ENCODE data around the gene IL23R.

IL23R gene, protein sequence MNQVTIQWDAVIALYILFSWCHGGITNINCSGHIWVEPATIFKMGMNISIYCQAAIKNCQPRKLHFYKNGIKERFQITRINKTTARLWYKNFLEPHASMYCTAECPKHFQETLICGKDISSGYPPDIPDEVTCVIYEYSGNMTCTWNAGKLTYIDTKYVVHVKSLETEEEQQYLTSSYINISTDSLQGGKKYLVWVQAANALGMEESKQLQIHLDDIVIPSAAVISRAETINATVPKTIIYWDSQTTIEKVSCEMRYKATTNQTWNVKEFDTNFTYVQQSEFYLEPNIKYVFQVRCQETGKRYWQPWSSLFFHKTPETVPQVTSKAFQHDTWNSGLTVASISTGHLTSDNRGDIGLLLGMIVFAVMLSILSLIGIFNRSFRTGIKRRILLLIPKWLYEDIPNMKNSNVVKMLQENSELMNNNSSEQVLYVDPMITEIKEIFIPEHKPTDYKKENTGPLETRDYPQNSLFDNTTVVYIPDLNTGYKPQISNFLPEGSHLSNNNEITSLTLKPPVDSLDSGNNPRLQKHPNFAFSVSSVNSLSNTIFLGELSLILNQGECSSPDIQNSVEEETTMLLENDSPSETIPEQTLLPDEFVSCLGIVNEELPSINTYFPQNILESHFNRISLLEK

DNA sequence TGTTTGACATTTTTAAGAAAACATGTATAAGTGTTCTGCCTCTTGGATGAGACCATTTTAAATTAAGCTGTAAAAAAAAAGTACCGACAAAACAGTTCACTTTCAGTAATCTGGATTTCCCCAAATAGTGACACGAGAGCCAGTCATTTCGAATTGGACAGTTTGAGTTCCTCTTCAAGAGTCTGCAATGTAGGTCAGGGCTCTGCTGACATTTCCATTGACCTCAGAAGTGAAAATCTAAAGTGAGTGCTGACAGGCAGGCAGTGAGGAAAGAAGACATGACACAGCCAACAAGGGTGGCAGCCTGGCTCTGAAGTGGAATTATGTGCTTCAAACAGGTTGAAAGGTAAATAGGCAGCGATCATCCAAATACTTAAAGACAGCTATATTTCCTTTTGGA is at the start of gene IL23R:
Gene IL23R, plus strand, starts transcription at position 259 of the 400 bp plus-strand sequence. CDS start 1,667 bp downstream, outside the sequence.
- peak within 1 kb of the TSS; percentile 59 for H3K4me3 Mint-ChIP-seq
- peaks cover 71% of the 10 kb centered on the region for H3K4me1 Mint-ChIP-seq (ENCODE audit: low read depth)
- no peaks in the 10 kb centered on the region for H3K27me3 Mint-ChIP-seq
- H3K36me3 Mint-ChIP-seq (ENCODE audit: low read depth), result peaks cover 15% of the 10 kb centered on the region
- H3K9me3 Mint-ChIP-seq, result peaks cover 7% of the 10 kb centered on the region
- DNase-seq, result no peak
- peak within 1 kb of the TSS; percentile 89 for H3K27ac Mint-ChIP-seq

DNA sequence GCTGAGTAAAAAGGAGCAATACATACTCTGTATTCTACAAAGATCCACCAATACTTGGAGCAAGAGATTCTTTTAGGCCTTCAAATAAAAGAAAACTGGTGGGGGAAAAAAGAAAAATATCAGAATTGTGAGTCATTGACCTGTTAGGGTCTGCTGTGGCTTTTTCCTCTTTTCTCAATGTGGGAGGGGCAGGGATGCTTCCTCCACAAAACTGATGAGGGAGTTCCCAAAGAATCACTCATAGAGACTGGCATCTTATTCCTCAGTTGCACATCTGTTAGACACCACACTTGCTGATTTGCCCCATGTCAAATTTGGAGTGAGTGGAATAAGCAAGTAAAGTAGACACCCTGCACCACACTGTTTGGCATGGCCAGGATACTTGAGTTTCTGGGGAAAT is 48.1 kb upstream of the IL23R start:
- no peaks in the 10 kb centered on the region for H3K36me3 Mint-ChIP-seq (ENCODE audit: low read depth)
- peaks cover 6% of the 10 kb centered on the region for H3K4me1 Mint-ChIP-seq (ENCODE audit: low read depth)
- DNase-seq, result no peak
- no peak overlapping the region for H3K4me3 Mint-ChIP-seq
- no peaks in the 10 kb centered on the region for H3K27me3 Mint-ChIP-seq
- H3K27ac Mint-ChIP-seq, result no peak overlapping the region
- peaks cover 6% of the 10 kb centered on the region for H3K9me3 Mint-ChIP-seq

DNA sequence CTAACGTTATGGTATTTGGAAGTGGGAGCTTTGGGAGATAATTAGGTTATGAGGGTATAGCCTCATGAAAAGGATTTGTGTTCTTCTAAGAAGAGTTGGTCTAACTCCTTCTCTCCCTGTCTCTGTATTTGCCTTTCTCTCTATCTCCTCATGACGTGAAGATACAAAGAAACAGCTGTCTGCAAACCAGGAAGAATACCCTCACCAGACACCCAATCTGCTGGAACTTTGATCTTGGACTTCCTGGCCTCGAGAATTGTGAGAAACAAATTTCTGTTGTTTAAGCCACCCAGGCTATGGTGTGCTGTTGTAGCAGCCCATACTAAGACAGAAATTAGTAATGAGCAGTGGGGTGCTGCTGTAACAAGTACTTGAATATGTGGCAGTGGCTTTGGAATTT is 47.6 kb upstream of the IL23R start:
- Mint-ChIP-seq H3K36me3 (ENCODE audit: low read depth) (no peaks in the 10 kb centered on the region), H3K4me3 (no peak overlapping the region), H3K27me3 (no peaks in the 10 kb centered on the region), H3K9me3 (peaks cover 6% of the 10 kb centered on the region), H3K4me1 (ENCODE audit: low read depth) (peaks cover 6% of the 10 kb centered on the region), H3K27ac (no peak overlapping the region)
- DNase-seq, result no peak

- Mint-ChIP-seq H3K27ac (no peak overlapping the region), H3K27me3 (no peaks in the 10 kb centered on the region), H3K4me1 (ENCODE audit: low read depth) (peaks cover 11% of the 10 kb centered on the region), H3K9me3 (no peaks in the 10 kb centered on the region), H3K36me3 (ENCODE audit: low read depth) (no peaks in the 10 kb centered on the region), H3K4me3 (no peak overlapping the region)
- DNase-seq, result no peak
Measured at GRCh38 chr1:67120855-67121619, 45.2 kb upstream of the IL23R start.

- no peak for DNase-seq
- H3K4me1 Mint-ChIP-seq (ENCODE audit: low read depth), result peaks cover 9% of the 10 kb centered on the region
- no peaks in the 10 kb centered on the region for H3K36me3 Mint-ChIP-seq (ENCODE audit: low read depth)
- H3K4me3 Mint-ChIP-seq, result no peak overlapping the region
- no peak overlapping the region for H3K27ac Mint-ChIP-seq
- H3K27me3 Mint-ChIP-seq, result no peaks in the 10 kb centered on the region
- H3K9me3 Mint-ChIP-seq, result no peaks in the 10 kb centered on the region
Measured at GRCh38 chr1:67124455-67124854, 41.8 kb upstream of the IL23R start.

DNA sequence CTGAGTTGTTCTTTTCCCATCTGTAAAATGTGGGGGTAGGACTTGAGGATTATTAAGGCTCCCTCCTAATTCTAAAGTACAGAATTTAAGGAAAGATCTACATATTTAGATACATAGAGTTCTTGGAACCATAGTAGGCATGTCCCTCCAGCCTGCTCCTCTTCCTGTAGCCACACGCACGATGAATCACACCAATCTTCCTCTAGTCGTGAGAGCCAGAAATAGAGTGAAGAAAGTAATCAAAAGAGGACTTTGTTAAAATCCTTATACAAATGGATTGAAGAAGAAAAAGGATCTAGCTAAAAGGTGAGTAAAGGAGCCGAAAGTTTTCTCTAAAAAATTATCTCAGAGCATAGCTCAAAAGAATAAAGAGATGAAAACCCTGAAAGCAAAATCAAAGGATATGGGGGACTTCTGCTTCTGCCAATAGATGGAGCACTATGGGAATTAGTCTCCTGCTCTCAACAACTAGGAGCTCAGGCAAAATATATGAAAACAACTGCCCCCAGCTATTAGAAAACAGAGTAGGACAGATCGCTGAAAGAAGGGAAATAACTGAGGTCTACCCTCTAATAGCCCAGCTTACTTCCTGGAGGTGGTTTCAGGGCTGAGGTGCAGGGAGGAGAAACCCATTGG is 40.0 kb upstream of the IL23R start:
- H3K27ac Mint-ChIP-seq, result no peak overlapping the region
- H3K27me3 Mint-ChIP-seq, result no peaks in the 10 kb centered on the region
- no peak overlapping the region for H3K4me3 Mint-ChIP-seq
- H3K9me3 Mint-ChIP-seq, result no peaks in the 10 kb centered on the region
- no peak for DNase-seq
- no peaks in the 10 kb centered on the region for H3K36me3 Mint-ChIP-seq (ENCODE audit: low read depth)
- peaks cover 9% of the 10 kb centered on the region for H3K4me1 Mint-ChIP-seq (ENCODE audit: low read depth)

GRCh38 chr1:67126974-67127373 is 39.3 kb upstream of the IL23R start:
- H3K36me3 Mint-ChIP-seq (ENCODE audit: low read depth), result no peaks in the 10 kb centered on the region
- no peaks in the 10 kb centered on the region for H3K27me3 Mint-ChIP-seq
- H3K9me3 Mint-ChIP-seq, result no peaks in the 10 kb centered on the region
- H3K27ac Mint-ChIP-seq, result no peak overlapping the region
- H3K4me1 Mint-ChIP-seq (ENCODE audit: low read depth), result peaks cover 9% of the 10 kb centered on the region
- no peak for DNase-seq
- H3K4me3 Mint-ChIP-seq, result no peak overlapping the region

DNA sequence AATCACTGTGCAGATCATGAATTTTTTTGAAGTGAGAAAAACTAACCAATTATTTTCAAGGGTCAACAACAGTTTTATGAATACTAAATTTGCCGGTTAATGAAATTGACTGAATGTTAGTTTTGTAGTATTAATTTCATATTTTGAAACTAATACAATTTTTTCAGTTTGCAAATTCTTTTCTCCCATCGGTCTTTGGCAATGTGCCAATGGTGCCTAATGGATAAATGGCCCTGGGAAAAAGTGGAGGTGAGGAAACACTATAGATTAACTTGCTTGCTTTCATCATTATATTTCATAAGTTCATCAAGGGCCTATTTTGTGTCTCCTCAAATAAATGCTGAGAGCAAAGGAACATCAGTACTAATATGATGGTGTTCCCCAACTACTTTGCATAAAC is 35.6 kb upstream of the IL23R start:
- H3K36me3 Mint-ChIP-seq (ENCODE audit: low read depth), result no peaks in the 10 kb centered on the region
- no peak overlapping the region for H3K4me3 Mint-ChIP-seq
- H3K4me1 Mint-ChIP-seq (ENCODE audit: low read depth), result peaks cover 21% of the 10 kb centered on the region
- no peak for DNase-seq
- no peaks in the 10 kb centered on the region for H3K9me3 Mint-ChIP-seq
- peaks cover 7% of the 10 kb centered on the region for H3K27me3 Mint-ChIP-seq
- no peak overlapping the region for H3K27ac Mint-ChIP-seq

DNA sequence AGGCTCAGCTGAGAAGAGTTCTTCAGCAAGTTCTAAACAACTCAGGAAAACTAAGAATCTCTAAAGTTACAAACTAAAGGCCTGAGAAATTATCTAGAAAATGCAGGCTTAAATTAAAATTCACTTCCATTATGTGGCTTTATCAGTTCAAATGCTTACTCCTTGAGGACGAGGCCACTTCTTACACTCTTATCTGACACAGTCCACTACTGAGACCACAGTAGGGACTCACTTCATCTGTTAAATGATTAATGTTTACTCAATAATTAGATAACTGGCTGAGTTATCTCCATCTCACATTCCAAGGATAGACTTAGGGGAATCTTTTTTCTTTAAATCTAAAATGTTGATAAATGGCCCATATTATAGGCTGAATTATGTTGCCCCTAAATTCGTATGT is 33.1 kb upstream of the IL23R start:
- Mint-ChIP-seq H3K4me3 (no peak overlapping the region), H3K4me1 (ENCODE audit: low read depth) (peaks cover 13% of the 10 kb centered on the region), H3K9me3 (no peaks in the 10 kb centered on the region), H3K27ac (no peak overlapping the region), H3K36me3 (ENCODE audit: low read depth) (no peaks in the 10 kb centered on the region), H3K27me3 (peaks cover 7% of the 10 kb centered on the region)
- DNase-seq, result no peak

DNA sequence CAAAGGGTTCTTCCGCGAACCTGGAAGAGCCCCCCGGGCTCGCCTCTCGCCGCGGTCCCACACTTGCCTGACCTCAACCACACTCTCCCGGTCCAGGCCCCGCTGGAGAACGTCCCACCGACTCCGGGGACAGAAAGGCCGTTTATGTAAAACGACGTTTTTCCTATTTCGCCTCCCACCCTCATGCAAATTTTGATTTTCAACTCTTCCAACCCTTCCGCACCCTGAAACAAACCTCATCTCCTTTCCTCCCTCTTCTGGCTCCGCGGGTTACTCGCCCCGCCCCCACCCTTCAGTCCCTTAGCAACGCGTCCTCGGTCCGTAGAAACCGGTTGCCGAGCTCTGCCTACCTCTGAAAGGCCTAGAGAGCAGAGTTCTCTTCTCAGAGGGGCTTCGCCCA is 31.6 kb upstream of the IL23R start, which contains the start of gene C1orf141:
Gene C1orf141, minus strand, starts transcription at position 276 of the 400 bp plus-strand sequence. CDS start 7,730 bp downstream, outside the sequence.
- Mint-ChIP-seq H3K36me3 (ENCODE audit: low read depth) (no peaks in the 10 kb centered on the region), H3K9me3 (no peaks in the 10 kb centered on the region), H3K27ac (no peak within 1 kb of the TSS), H3K4me3 (peak within 1 kb of the TSS; percentile 69), H3K4me1 (ENCODE audit: low read depth) (peaks cover 13% of the 10 kb centered on the region), H3K27me3 (peaks cover 7% of the 10 kb centered on the region)
- DNase-seq, result no peak

DNA sequence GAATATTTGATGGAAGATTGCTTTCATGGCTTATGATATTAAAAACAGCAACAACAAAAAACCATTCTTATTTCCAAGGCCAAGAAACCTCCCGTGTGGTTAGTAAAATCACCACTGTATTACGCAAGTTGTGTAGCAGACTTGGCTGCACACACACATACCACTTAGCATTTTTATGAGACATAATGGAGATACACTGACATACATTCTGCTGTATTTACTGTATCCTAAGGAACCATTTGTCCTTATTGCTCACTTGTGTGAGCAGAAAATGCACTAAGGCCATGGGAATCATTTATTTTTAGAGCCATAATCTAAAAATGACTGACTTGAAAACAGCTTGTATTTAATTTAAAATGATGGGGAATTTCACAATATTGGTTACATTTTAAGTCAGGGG is 30.9 kb upstream of the IL23R start:
- H3K36me3 Mint-ChIP-seq (ENCODE audit: low read depth), result no peaks in the 10 kb centered on the region
- no peak overlapping the region for H3K27ac Mint-ChIP-seq
- no peak overlapping the region for H3K4me3 Mint-ChIP-seq
- peaks cover 13% of the 10 kb centered on the region for H3K4me1 Mint-ChIP-seq (ENCODE audit: low read depth)
- no peaks in the 10 kb centered on the region for H3K9me3 Mint-ChIP-seq
- peaks cover 7% of the 10 kb centered on the region for H3K27me3 Mint-ChIP-seq
- no peak for DNase-seq

DNA sequence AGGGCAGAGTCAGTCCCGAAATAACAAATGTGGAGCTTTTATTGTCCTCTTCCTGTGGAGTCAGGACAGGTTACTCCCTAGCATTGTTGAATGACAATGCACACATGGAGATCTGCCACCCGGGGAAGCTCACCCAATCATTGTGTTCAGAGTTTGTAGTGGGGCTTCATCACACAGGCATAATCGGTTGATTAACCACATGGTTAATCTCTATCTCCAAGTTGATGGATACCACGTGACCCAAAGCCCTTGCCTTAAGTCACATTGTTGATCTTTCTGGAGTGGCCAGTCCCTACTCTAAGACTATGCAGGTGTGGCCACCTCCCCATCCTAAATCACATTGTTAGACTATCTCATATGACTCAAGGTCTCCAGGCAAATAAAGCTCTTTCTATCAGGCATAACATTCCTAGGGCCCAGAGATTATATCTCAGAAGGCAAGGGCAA is 28.9 kb upstream of the IL23R start:
- Mint-ChIP-seq H3K36me3 (ENCODE audit: low read depth) (no peaks in the 10 kb centered on the region), H3K9me3 (no peaks in the 10 kb centered on the region), H3K4me1 (ENCODE audit: low read depth) (peaks cover 19% of the 10 kb centered on the region), H3K27me3 (peaks cover 7% of the 10 kb centered on the region), H3K4me3 (no peak overlapping the region), H3K27ac (no peak overlapping the region)
- DNase-seq, result no peak

GRCh38 chr1:67138813-67139499 is 27.3 kb upstream of the IL23R start:
- Mint-ChIP-seq H3K27ac (no peak overlapping the region), H3K27me3 (peaks cover 7% of the 10 kb centered on the region), H3K36me3 (ENCODE audit: low read depth) (no peaks in the 10 kb centered on the region), H3K9me3 (no peaks in the 10 kb centered on the region), H3K4me1 (ENCODE audit: low read depth) (peaks cover 31% of the 10 kb centered on the region), H3K4me3 (no peak overlapping the region)
- DNase-seq, result no peak

DNA sequence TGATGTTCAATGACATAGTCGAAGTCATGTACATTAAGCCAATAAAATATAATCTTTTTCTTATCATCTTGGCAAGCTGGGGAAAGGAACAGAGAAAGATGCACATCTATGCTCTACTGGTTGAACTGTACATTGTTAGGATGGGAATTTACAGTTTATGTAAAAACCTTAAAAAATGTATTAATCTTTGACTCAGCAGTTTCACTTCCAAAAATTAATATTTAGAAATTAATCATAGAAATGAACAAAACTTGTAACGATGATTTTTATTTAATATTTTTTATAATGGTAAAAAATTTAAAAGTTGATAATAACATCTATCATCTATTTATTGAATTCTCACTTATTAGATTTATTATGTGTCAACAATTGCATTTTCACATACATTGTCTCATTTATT is 25.8 kb upstream of the IL23R start:
- Mint-ChIP-seq H3K4me1 (ENCODE audit: low read depth) (peaks cover 27% of the 10 kb centered on the region), H3K27ac (no peak overlapping the region), H3K27me3 (no peaks in the 10 kb centered on the region), H3K4me3 (no peak overlapping the region), H3K9me3 (no peaks in the 10 kb centered on the region), H3K36me3 (ENCODE audit: low read depth) (no peaks in the 10 kb centered on the region)
- no peak for DNase-seq

All from activated T-cell treated with anti-CD3 and anti-CD28 coated beads, Interleukin-2, amount 50 U/mL, for 24 hours (primary cell).